Esophagus muscularis mucosa (tissue), 3 donors: ENCODE measurements around the gene FAM184B.

Source experiments
- POLR2A ChIP-seq: fragments of 450-650 bp; IDR thresholded peaks from one replicate; pipeline ENCODE4 v1.6.1; 2017; ENCODE audit warnings: antibody characterized with exemption, moderate library complexity, mild to moderate bottlenecking, low read depth
- POLR2AphosphoS5 ChIP-seq, 2 donors: sonication (generic); formaldehyde crosslinking; IDR thresholded peaks; one replicate each; pipeline ENCODE4 v1.6.1; 2017; ENCODE audit warnings: antibody characterized with exemption in 2 of 2
- TF ChIP-seq, protein P1 (sequence below), 3 experiments: fragments of 200-600 bp in 2 of 3; fragments of 450-650 bp in 1 of 3; sonication (generic) in 2 of 3; IDR thresholded peaks; one replicate each; pipeline ENCODE4 v1.5.1; 2017 to 2019; ENCODE audit warnings: antibody characterized with exemption in 3 of 3, mild to moderate bottlenecking in 2 of 3, moderate library complexity in 1 of 3

DNA sequence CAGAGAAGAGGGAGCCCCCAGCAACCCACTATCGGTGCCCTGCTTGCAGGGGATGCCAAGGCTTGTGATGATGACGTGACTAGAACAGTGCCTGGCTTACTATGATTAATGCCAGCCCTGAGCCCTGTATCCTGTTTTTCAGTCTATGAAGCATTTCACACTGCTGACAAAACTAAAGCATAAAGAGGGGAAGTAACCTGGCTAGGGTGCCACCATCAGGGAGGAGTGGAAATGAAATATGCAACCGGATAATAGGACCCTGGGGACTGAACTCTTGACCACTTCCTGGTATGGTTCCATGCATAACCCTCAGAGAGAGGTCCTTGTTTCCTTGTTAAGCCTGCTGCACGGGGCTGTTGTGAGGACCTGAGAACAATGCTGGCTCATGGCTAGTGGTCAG, 116.7 kb downstream of the FAM184B start:
- TF ChIP-seq, protein P1, sequence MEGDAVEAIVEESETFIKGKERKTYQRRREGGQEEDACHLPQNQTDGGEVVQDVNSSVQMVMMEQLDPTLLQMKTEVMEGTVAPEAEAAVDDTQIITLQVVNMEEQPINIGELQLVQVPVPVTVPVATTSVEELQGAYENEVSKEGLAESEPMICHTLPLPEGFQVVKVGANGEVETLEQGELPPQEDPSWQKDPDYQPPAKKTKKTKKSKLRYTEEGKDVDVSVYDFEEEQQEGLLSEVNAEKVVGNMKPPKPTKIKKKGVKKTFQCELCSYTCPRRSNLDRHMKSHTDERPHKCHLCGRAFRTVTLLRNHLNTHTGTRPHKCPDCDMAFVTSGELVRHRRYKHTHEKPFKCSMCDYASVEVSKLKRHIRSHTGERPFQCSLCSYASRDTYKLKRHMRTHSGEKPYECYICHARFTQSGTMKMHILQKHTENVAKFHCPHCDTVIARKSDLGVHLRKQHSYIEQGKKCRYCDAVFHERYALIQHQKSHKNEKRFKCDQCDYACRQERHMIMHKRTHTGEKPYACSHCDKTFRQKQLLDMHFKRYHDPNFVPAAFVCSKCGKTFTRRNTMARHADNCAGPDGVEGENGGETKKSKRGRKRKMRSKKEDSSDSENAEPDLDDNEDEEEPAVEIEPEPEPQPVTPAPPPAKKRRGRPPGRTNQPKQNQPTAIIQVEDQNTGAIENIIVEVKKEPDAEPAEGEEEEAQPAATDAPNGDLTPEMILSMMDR (IDR thresholded peaks at IDR 0.05) = no peak
- TF ChIP-seq POLR2AphosphoS5 (IDR thresholded peaks at IDR 0.05) (no peak), POLR2A (no peak)
